Stimulated activated naive CD8-positive, alpha-beta T cell treated with anti-CD3 and anti-CD28 coated beads, Interleukin-15, Interleukin-2, amounts not matched to agents 100 U/mL and 50 U/mL, for 24 hours (primary cell): ENCODE measurements around the gene PCBP1.
"Not testable (repeated sequence)": the region's sequence is repeated elsewhere in the genome, so short reads cannot be mapped to it uniquely, and the experiment has no call there.

Experiments used
- ATAC-seq: fragments of 150-1000 bp; cut with Tn5 transposase; one replicate; pipeline ENCODE4 v1.10.0; 2021
- DNase-seq: peaks from one replicate; pipeline ENCODE4 v3.0.0; 2021

Gene PCBP1

DNA sequence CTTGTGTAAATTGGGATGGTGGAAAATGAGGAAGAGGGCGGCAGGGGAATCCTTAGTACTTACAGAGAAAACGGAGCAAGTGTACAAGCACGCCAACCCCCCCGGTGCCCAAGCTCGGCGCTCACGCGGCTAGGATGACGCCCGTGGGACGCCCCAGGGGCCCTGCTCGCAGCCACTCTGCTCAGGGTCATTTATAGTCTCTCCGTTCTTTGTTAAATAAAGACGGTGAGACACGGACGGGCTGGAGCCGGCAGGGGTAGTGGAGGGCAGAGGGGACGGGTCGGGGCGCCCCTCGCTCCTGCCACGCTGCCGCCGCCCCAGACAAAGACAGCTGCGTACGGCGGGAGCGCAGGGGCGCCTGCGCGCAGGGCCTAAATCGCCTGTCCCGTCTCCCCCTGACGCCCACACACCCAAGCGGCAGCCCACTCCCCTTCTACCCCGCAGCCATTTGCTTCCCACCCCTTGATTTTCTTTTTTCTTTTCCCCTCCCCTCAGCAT lies 37.8 kb downstream of the PCBP1 start:
- DNase-seq (peak; percentile 73), ATAC-seq (peak; percentile 56)

GRCh38 chr2:70125498-70125898 lies 38.2 kb downstream of the PCBP1 start:
- DNase-seq (no peak), ATAC-seq (no peak)

- DNase-seq (no peak), ATAC-seq (no peak)
Observed at GRCh38 chr2:70126413-70126812, 39.1 kb downstream of the PCBP1 start.

GRCh38 chr2:70128005-70128404 lies 40.7 kb downstream of the PCBP1 start:
- ATAC-seq: no peak
- DNase-seq: no peak

DNA sequence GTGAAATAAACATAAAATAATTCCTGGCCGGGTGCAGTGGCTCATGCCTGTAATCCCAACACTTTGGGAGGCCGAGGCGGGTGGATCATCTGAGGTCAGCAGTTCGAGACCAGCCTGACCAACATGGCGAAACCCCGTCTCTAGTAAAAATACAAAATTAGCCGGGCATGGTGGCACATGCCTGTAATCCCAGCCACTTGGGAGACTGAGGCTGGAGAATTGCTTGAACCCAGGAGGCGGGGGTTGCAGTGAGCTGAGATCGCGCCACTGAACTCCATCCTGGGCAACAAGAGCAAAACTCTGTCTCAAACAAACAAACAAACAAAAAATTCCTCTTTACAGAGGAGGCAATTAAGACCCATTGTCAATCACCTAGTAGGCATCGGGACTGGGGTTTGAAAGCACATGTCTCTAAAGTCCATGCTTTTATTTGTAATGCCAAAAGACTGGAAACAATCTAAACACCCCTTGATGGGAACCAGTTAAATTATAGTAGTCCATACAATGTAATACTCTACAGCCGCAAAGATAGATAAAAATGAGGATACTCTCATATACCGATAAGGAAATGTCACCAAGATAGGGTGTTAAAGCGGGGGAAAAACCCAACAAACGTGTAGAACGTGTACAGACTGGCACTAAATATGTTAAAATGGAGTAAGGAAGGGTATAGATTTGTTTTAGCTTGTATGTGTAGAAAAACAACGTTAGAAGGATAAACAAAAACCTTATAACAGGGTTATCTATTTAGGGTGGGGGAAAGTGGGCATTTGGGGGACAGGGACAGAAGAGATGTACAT lies 44.3 kb downstream of the PCBP1 start:
- ATAC-seq, DNase-seq: not testable (repeated sequence)

DNA sequence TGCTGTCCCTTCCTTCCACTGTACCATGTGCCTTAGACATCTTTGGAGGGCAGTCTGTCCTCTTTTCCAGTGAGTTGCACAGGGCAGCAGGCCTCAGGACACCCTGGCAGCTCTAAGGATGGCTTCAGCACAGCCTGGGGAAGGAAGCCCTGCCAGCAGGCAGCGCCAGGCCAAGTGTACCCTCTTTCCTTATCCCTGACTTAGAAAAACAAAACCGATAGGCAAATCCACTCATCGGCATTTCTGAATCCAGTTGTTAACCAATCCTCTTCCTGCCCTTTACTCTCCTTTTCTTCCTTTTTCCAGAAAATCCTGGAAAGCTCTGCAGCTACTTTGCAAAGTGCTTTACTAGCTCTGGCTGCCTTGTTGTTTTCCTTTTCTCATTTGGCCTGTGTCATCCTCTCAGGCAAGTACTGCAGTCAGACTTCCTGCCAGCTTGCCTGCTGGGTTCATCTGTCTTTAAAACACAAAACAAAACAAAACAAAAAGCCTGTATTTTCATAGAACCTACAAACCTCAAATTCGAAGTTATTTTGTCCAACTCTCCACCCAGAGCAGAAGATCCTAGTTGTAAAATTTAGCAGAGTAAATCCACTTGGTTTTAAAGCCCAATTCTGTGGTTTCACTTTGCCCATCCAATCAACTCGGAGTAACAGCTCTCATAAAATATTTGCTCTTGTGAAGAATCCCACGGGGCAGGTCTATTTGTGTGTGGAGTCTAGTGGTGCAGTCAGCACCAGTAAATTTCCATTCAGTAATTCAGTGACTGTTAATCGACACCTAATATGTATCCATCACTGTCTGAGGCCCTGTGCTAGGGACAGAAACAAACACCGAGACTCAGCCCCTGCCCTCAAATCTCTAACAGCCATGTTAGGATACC lies 45.2 kb downstream of the PCBP1 start:
- ATAC-seq (peak; percentile 45), DNase-seq (no peak)

DNA sequence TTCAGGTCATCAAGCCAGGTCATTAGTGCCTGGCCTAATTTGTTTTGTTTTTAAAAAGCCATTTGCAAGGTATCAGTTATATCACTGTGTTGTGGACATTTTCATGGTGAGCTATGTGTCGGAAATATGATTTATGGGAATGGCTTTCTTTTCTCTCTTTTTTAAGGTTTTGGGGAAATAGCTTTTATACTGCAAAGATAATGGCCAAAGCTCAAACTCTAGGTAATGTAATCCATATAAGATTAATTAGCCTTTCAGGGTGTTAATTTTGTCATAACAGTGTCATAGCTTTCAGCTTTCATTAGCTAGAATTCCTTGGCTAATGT lies 45.8 kb downstream of the PCBP1 start:
- no peak for DNase-seq
- ATAC-seq: no peak

DNA sequence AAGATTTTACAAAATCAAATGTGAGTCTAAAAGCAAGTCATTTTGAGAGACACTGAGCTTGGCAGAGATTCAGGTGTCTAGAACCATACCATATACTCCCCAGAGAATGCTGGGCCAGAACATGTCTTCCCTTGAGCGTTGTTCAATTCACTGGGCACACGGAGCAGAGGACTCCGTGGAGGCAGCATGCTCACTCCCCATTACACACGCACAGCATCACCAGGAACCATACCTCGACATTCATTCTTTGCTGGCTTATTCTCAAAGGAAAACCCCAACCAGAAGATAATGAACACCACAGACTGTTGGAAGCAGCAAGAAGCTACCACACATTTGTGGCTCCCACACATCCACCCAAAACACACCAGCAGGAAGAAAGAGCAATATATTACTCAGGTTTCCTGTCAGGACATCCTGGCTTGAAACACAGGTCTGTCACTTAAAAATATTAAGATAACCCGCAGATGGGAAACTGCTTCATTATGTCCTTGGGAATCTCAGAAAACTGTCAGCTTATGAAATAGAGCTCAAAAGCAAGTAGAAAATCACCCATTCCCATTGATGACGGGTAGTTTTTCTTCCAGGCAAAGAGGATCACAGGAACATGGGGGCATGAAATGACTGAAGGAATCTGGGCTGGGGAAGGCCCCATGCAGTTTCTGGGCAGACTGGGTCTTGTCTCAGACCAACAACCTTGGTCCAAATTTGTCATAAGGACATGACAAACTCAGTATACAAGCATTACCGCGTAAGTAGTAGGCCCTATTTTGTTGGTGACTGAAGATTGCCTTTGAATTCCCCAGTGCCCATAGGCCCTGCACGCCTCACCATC lies 46.4 kb downstream of the PCBP1 start:
- peak; percentile 38 for ATAC-seq
- DNase-seq: no peak

DNA sequence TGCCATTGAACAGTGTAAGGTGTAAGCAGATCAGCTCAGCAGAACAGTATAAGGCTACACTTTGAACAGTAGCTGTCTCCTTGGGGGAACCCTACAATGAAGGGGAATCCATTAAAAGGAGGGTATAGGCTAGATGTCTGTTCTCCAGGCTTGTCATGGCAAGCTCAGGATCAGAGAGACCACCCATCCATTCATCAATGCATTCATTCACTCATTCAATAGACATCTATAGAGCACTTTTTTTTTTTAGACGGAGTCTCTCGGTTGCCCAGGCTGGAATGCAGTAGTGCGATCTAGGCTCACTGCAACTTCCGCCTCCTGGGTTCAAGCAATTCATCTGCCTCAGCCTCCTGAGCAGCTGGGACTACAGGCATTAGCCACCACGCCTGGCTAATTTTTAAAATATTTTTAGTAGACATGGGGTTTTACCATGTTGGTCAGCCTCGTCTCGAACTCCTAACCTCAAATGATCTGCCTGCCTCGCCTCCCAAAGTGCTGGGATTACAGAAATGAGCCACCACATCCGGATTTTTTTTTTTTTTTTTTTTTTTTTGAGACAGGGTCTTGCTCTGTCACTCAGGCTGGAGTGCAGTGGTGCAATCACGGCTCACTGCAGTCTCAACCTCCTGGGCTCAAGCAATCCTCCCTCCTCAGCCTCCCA lies 47.2 kb downstream of the PCBP1 start:
- not testable (repeated sequence) for ATAC-seq, DNase-seq
